ENCODE results near the gene WDFY4.

- TF ChIP-seq EZH2phosphoT487 (IDR thresholded peaks at IDR 0.05; ENCODE audit: insufficient read depth, low read depth), result no peak
- no peak for TF ChIP-seq EZH2 (IDR thresholded peaks at IDR 0.05; ENCODE audit: insufficient read depth, poor library complexity, severe bottlenecking)
Observed at GRCh38 chr10:48672596-48673265, 11.9 kb upstream of the WDFY4 start.
